GM18505 (cell line): ENCODE results near the gene DCAF6.
"Not testable (repeated sequence)": the region's sequence is repeated elsewhere in the genome, so short reads cannot be mapped to it uniquely, and the experiment has no call there.

Experiments used
- ATAC-seq: cut with Tn5 transposase; IDR thresholded peaks from one replicate; pipeline ENCODE4 v1.9.1; 2021; ENCODE audit not compliant: unreplicated experiment
- POLR2A ChIP-seq: IDR thresholded peaks from 4 replicates; pipeline ENCODE4 v1.6.1; 2011; ENCODE audit warnings: borderline replicate concordance; ENCODE audit not compliant: insufficient read depth, insufficient read length; ENCODE audit errors: extremely low read depth

The DCAF6 gene, protein sequence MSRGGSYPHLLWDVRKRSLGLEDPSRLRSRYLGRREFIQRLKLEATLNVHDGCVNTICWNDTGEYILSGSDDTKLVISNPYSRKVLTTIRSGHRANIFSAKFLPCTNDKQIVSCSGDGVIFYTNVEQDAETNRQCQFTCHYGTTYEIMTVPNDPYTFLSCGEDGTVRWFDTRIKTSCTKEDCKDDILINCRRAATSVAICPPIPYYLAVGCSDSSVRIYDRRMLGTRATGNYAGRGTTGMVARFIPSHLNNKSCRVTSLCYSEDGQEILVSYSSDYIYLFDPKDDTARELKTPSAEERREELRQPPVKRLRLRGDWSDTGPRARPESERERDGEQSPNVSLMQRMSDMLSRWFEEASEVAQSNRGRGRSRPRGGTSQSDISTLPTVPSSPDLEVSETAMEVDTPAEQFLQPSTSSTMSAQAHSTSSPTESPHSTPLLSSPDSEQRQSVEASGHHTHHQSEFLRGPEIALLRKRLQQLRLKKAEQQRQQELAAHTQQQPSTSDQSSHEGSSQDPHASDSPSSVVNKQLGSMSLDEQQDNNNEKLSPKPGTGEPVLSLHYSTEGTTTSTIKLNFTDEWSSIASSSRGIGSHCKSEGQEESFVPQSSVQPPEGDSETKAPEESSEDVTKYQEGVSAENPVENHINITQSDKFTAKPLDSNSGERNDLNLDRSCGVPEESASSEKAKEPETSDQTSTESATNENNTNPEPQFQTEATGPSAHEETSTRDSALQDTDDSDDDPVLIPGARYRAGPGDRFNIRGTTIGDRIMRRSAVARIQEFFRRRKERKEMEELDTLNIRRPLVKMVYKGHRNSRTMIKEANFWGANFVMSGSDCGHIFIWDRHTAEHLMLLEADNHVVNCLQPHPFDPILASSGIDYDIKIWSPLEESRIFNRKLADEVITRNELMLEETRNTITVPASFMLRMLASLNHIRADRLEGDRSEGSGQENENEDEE

DNA sequence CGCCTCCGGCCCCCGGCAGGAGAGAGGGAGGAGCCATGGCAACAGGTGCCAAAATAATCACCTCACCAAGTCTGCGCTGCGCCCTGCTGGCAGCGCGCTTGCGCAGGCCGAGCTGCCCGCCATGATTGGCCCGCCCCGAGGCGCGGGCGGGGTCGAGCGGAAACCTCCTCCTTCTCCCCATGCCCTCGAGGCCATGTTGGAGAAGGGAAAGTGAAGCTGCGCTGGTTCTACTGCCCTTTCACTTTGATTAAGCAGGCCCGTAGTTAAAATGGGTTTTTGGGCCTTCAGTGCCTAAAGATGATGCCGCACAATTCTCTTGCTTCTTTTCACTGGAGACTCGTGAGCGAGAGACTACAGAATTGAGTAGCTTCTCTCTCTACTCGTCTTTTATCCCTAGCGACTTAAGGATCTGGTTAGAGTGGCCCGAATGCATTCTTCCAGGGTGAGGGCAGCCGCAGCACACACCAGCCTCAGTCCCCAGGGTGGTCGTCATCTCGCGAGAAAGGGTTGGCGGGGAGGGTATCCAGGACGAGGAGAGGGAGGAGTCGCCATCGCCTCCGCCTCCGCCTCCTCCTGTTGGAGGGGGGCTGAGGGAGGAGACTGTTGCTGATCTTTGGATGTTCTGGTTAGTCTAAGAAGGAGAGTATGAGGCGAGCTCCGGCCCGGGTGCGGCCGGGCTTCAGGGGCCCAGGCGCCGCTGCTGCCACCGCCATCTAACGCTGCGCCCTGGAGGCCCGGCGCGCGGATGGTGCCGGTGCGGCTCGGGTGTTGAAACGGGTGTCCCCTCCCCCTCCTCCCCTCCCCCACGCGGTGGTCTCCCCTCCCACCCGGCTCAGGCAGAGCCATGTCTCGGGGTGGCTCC lies at the start of gene DCAF6:
Gene DCAF6 (plus strand): TSS at position 616 of the 862 bp plus-strand sequence. CDS start 229 bp downstream, at position 845.
- TF ChIP-seq POLR2A: peak; percentile 88
- ATAC-seq: peak; percentile 83

DNA sequence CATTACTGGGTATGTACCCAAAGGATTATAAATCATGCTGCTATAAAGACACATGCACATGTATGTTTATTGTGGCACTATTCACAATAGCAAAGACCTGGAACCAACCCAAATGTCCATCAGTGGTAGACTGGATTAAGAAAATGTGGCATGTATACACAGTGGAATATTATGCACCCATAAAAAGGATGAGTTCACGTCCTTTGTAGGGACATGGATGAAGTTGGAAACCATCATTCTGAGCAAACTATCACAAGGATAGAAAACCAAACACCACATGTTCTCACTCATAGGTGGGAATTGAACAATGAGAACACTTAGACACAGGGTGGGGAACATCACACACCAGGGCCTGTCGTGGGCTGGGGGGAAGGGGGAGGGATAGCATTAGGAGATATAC lies 49.3 kb upstream of the DCAF6 start:
- not testable (repeated sequence) for ATAC-seq

DNA sequence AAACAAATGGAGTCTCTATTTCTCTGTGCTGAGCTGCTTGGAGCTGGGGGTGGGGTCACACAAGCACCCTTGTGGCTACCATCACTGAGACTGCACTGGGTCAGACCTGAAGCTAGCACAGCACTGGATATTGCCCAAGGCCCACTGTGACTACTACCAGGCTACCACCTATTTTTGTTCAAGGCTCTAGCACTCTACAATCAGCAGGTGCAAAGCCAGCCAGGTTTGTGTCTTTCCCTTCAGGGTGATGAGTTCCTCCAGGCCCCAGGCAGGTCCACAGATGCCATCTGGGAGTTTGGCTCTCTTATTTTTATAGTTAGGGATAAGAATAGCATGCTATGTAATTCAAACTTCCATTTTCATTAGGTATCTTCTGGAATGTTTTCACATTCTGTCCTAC lies 46.1 kb upstream of the DCAF6 start:
- TF ChIP-seq POLR2A: no peak
- no peak for ATAC-seq

DNA sequence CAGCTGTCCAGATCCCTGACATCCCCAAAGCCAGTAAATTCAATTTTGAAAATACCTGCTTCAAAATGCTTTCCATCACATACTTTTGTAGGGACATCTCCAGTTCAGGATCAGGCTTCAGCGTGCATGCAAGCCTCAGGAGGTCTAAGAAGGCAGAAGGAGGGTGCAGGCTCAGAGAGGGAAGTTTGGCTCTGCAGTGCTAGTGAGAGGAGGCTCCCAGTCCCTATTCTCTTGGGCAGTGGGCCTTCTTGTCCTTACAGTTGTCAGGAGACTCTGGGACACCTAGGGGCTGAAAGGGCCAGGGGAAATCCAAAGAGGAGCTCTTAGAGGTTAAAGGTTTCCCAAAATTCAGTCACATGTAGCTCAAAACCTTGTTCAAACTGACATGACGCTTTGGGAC lies 42.7 kb upstream of the DCAF6 start:
- no peak for ATAC-seq
- no peak for TF ChIP-seq POLR2A

DNA sequence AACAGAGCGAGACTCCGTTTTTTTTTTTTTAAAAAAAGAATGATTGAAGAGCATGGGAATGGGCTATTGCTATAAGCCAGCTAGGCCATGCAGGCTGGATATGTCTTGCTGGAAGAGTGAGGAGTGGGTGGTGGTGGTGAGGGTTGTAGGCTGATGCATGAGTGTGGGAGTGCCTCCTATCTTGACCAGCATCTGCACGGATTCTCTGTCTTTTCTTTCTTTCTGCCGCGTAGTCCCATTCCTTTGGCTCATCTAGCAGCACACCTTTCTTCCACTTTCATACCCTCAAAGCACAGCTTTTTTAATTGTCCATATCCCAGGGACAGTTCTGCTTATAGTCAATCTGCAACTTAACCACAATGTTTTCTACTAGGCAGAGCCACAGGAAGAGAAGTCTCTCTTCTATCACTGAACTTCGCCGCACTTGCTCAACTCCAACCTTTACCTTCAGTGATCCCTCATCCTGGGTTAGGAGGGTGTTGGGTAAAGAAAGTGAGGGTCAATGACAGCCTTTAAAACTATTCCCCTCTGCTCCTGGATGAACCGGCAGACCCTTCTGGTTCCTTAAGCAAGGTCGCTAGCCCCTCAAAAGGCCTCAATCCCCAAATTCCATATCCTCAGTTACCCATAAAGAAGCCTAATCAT lies 37.8 kb upstream of the DCAF6 start:
- ATAC-seq: no peak
- no peak for TF ChIP-seq POLR2A

DNA sequence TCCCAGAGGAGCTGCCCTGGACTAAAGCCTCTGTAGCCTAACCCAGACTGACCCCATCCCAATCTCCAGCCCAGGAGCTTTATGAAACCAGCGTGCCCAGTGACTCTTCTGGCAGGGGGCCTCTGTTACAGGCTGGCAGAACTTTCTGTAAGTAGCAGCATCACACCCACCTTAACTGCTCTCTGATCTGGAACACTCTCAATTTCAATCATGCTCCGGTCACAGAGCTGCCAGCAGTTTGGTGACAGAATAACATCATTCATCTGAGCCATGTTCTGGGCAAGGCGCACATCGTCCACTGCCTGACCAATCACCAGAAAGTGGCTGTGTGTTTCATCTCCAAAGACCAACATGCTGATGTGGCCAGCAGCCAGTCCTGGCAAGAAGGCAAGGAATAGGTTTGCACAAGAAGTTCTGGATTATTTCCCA lies 37.2 kb upstream of the DCAF6 start:
- peak; percentile 92 for ATAC-seq
- no peak for TF ChIP-seq POLR2A

DNA sequence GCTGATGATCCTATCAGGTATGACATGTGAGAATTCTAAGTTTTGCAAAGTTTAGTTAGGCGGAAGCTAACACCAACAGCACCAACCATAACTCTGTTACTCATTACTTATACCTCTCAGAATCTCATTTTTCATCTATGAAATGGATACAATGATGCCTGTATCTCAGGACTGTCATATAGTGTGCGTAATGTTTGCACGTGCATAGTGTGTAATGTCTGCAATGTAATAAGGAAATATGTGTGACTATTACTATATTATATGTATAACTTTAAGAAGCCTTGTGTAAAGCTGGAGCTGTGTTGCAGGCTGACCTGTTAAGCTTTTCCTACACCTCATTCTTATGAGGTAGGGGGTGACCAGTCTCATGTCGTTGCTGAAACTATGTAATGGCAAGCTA lies 35.6 kb upstream of the DCAF6 start:
- ATAC-seq: no peak
- no peak for TF ChIP-seq POLR2A

DNA sequence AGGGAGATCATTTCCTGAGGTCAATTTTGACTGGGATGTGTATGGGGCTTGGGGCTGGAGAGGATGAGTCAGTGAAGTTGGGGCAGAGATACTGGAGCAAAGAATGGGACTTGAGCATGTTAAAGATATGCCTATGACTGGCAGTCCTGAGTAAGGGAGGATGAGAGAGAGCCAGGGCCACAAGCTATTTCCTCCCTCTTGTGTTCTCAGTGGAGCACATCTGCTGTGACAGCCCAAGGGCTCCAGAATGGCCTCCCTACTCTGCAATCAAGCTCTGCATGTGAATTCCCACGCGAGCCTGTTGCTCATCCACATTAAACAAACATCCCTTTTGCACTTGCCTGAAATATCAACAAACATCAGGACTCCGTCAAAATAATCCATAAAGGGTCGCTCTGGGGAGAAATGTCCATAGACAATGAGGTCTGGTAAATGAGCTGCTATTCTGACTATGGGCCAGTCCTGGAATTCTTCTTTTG lies 31.8 kb upstream of the DCAF6 start:
- no peak for ATAC-seq
- no peak for TF ChIP-seq POLR2A

DNA sequence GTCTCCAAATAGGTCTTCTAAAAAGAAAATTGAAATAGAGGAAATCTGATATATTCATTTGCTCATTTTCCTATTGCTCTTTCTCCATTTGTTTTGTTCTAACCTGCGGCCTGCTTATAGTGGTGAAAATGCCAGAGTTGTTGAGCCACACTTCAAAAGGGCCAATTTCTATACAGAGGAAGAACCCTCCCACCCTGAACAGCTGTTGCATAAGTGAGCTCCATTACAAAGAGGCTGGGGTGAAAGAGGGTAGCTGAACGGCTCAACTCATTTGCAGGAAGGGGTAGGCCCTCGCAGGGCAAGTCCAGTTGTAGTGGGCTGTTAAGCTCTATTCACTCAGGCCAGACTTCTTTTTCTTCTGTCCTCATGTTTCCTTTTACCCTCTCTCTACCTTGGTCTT lies 31.3 kb upstream of the DCAF6 start:
- ATAC-seq: no peak

DNA sequence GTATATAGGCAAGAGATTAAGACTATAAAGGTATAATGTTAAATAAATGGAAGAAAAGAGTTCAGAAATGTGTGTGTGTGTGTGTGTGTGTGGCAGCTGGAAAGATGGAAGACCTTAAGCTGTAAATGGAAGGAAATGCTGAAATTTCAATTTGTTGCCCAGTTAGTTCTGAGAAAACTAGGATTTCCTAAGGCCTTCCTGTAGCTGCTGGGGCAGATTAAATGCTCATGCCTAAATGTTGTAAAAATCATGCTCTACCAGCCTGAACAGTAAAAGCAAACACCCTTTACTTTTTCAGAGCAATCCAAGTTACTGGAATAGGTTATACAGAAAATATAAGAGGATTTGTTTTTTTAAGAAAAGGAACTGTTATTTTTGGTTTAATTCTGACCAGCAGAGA lies 30.8 kb upstream of the DCAF6 start:
- no peak for ATAC-seq
- no peak for TF ChIP-seq POLR2A

More for the DNA sequence above, 31.3 kb upstream of the DCAF6 start:
- no peak for TF ChIP-seq POLR2A

DNA sequence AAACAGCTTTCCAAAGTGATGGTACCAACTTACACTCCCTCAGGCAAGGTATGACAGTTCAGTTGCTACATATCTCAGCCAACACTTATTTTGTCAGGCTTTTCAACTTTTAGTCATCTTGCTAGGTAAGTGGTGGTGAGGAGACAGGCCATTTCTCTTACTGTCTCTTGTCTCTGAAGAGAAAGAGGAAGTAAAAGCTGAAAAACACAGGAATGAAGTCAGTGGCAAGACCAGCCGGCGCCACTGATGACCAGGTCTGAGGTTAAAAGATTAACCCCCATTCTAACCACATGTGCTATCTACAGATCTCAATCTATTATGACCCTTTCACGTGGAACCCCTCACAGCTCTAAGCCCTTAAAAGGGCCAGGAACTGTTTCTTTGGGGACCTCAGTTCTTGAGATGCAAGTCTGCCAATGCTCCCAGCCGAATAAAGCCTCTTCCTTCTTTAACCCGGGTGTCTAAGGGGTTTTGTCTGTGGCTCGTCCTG lies 26.7 kb upstream of the DCAF6 start:
- no peak for ATAC-seq

DNA sequence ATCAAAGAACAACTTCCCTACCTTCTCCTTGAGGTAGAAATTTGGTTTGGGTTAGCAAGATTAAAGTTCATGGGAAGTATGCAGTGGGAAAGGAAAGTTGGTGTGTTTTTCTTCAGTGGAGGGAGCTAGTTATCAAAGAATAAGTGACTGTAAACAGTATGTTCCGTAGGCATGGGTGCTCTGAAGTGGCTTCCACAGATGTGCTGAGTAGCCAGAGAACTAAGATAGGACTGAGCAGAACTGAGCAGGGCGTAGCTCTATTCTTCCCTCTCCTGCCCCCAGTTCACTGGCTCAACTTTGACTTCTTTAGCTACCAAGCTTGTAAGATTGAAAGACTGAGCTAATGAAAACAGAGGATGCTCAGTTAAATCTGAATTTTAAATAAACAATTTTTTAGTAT lies 26.0 kb upstream of the DCAF6 start:
- no peak for TF ChIP-seq POLR2A
- no peak for ATAC-seq

More for the DNA sequence above, 26.7 kb upstream of the DCAF6 start:
- no peak for TF ChIP-seq POLR2A
